Measurements from ENCODE around the gene CMTM3.

GRCh38 chr16:66605979-66606751, 1.7 kb downstream of the CMTM3 start:
- no peak for TF ChIP-seq CTCF (IDR thresholded peaks at IDR 0.05)
- TF ChIP-seq POLR2A (IDR thresholded peaks at IDR 0.05), result no peak
